ENCODE measurements around the gene CADM1.

DNA sequence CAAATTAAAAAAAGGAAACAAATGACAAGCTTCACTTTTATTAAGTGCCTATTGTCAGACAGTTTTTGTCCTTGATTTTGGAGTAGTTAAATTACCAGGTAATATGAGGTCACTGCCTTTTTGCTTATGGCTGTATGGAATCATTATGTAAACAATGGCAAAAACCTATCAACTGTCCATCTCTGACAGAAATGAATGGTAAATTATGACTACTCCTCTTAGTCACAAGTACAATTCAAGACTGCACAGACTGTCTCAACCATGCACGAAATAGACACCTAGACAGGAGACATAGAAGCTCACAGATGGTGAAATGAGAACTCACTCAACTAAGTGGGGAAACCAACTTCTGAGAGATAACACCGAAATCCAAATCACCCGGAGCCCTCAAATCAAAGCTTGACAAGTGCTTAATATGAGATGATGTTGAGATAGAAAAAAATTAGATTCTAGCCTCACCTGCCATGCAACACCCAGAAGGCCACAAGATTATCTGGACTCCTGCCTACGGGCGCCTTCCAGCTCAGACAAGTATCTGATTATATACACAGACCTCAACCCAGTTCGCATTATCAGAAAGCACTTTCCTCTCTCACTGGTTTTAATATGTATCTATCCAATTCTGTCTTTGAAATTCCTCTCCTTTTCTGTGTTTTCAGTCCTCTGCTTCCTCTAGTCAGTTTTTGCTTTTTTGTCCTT is 199.3 kb downstream of the CADM1 start:
- no peak for TF ChIP-seq POLR2AphosphoS5 (IDR thresholded peaks at IDR 0.05)
- TF ChIP-seq EP300 (IDR thresholded peaks at IDR 0.05), result no peak
- TF ChIP-seq, protein P1, sequence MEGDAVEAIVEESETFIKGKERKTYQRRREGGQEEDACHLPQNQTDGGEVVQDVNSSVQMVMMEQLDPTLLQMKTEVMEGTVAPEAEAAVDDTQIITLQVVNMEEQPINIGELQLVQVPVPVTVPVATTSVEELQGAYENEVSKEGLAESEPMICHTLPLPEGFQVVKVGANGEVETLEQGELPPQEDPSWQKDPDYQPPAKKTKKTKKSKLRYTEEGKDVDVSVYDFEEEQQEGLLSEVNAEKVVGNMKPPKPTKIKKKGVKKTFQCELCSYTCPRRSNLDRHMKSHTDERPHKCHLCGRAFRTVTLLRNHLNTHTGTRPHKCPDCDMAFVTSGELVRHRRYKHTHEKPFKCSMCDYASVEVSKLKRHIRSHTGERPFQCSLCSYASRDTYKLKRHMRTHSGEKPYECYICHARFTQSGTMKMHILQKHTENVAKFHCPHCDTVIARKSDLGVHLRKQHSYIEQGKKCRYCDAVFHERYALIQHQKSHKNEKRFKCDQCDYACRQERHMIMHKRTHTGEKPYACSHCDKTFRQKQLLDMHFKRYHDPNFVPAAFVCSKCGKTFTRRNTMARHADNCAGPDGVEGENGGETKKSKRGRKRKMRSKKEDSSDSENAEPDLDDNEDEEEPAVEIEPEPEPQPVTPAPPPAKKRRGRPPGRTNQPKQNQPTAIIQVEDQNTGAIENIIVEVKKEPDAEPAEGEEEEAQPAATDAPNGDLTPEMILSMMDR (IDR thresholded peaks at IDR 0.05), result no peak
- no peak for TF ChIP-seq POLR2A (IDR thresholded peaks at IDR 0.05; ENCODE audit: low read depth)

All from esophagus muscularis mucosa (tissue), 4 donors.